ENCODE data around the gene CREB3. TPM values are rescaled to one million over a fixed set of nuclear protein-coding genes. Genes with fewer than 3 reads are reported as not detected.

The CREB3 gene
- total RNA-seq, 1 donor, result 56.1 TPM

DNA sequence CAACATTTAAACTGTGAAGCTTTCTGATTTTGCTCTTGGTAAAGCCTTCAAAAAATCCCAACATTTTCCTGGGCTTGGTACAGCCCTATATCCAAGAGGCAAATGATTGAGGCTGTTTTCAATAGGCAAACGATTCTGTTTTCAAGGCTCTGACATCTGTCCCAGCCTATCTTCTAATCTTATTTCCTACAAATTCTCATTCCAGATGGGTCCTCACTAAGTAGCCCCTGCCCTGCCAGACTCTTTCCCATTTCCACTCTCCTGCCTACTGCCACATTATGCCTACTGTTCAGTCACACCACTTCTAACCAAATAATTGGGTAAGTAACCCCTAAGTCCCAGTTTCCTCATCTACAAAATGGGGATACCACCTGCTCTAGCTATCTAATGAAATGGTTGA, 13.1 kb downstream of the CREB3 start:
- peak overlapping the region; percentile 44 for H3K4me3 ChIP-seq (ENCODE audit: low read depth, low read length)
- TF ChIP-seq, protein P1, sequence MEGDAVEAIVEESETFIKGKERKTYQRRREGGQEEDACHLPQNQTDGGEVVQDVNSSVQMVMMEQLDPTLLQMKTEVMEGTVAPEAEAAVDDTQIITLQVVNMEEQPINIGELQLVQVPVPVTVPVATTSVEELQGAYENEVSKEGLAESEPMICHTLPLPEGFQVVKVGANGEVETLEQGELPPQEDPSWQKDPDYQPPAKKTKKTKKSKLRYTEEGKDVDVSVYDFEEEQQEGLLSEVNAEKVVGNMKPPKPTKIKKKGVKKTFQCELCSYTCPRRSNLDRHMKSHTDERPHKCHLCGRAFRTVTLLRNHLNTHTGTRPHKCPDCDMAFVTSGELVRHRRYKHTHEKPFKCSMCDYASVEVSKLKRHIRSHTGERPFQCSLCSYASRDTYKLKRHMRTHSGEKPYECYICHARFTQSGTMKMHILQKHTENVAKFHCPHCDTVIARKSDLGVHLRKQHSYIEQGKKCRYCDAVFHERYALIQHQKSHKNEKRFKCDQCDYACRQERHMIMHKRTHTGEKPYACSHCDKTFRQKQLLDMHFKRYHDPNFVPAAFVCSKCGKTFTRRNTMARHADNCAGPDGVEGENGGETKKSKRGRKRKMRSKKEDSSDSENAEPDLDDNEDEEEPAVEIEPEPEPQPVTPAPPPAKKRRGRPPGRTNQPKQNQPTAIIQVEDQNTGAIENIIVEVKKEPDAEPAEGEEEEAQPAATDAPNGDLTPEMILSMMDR (IDR thresholded peaks at IDR 0.05; ENCODE audit: insufficient read depth, low read length), result no peak
- no peak for DNase-seq (ENCODE audit: low read depth)

DNA sequence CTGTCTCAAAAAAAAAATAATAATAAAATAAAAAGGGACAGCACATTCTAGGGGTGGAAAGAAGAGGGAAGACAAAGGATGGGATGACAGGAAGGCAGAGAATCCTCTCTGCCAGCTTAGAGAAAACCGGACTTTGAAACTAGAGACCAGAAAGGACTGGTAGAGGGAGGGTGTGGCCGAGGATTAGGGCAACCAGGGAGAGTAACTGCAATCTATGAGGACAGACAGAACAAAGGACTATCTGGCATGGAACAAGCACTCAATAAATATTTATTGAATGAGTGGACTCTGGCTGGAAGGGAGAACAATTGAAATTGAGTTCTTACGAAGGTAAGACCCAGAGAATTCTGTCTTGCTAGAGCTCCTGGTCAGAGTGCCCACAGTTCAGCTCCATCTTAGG, 14.1 kb downstream of the CREB3 start:
- TF ChIP-seq, protein P1 (IDR thresholded peaks at IDR 0.05; ENCODE audit: insufficient read depth, low read length), result no peak
- H3K4me3 ChIP-seq (ENCODE audit: low read depth, low read length), result peak overlapping the region; percentile 87

DNA sequence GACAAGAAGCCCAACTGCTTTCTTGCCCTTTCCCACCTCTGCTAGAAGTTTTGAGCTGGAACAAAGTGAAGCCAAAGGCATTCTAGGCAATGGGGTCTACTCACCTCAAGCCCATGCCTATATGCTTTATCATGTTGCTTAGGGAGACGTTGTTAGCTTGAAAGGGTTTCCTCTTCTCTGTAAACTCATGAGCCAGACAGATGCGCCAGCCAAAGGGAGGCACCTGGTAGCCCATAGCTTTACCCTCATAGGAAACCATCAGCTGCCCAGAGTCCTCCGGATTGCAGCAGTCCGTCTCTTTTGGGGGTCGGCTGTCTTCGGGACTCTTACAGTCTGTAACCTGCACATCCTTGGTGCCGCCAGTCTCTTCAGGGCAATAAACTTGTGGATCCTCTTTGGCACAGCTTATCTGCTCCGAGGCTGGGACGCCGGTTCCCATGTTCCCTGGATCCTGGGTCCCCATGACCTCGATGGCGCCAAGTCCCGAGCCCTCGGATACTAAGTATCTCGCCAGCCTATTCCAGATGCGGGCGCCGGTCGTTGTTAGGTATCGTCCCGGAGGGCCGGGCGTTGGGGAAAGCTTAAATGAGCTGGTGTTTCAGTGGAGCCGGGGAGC, 15.9 kb downstream of the CREB3 start:
- DNase-seq (ENCODE audit: low read depth), result peak; percentile 15
- TF ChIP-seq, protein P1 (IDR thresholded peaks at IDR 0.05; ENCODE audit: insufficient read depth, low read length), result no peak
- peak overlapping the region; percentile 87 for H3K4me3 ChIP-seq (ENCODE audit: low read depth, low read length)

More for the DNA sequence above, 14.1 kb downstream of the CREB3 start:
- DNase-seq (ENCODE audit: low read depth), result peak; percentile 42

DNA sequence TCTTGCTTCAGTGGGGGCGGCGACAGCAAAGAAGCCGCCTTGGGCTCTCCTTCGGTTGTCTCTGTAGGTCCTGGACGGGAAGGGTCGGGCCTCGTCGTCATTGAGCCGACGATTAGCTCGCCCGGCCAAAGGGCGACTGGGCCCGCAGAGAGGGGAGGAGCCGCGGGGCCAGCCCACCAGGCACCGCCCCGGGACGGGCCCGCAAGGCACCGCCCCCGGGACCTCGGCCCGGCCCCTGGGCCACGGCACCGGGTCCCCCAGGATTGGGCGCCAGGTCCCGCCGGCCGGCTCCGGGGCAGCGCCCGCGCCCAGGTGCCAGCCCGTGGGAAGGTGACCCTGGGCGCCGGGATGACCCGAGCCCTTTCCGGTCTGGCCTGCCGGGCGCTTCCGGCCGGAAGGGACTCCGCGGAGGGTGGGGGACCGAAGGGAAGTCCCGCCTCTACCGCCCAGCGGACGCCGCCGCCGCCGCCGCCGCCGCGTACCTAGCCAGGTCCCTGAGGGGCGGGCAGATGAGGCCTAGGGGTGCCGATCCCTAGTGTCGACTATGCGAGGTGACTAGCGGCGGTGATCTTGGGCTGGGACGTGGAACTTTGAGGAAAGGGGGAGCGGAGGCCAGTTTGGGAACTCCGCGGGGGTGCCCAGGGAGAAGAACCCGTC, 16.5 kb downstream of the CREB3 start, which contains the start of the genes GBA2 and RGP1:
Gene GBA2 (minus strand): TSS at position 371 of the 657 bp plus-strand sequence. CDS start 524 bp downstream, outside the sequence.
Gene RGP1 (plus strand): TSS at position 430 of the 657 bp plus-strand sequence. CDS start 469 bp downstream, outside the sequence.
- TF ChIP-seq, protein P1 (IDR thresholded peaks at IDR 0.05; ENCODE audit: insufficient read depth, low read length), result no peak
- peak within 1 kb of the TSS; percentile 87 for H3K4me3 ChIP-seq (ENCODE audit: low read depth, low read length)
- peak; percentile 50 for DNase-seq (ENCODE audit: low read depth)

DNA sequence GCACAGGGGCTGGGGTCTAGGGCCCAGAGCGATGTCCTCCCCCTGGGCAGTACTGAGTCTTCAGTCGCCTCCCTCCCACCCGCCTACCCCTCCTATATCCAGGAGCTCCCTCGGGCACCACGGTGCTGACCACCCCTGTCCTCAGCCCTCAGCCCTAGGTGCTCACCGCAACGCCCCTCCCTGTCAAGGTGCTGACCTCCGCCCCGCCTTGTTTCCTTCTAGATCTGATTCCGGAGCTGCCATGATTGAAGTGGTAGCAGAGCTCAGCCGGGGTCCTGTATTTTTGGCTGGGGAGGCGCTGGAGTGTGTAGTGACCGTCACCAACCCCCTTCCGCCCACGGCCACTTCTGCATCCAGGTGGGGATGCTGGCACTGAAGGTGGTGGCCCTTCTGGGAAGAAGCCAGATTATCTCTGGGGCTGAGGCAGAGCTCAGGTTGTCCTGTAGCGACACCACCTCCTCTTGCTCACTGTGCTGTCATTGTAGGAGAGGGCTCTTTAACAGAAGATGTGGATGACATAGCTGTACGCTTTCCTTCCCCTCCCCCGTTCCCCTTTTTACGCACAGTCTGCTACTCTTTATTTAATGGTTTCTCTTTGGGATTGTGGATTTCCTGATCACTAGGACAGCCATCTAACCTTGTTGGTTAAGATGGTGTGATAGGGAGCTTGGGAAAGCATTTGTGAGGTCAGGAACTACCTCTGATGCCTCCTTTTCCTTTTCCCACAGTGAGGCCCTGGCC, 17.2 kb downstream of the CREB3 start:
- DNase-seq (ENCODE audit: low read depth), result peak; percentile 7
- TF ChIP-seq, protein P1 (IDR thresholded peaks at IDR 0.05; ENCODE audit: insufficient read depth, low read length), result no peak

DNA sequence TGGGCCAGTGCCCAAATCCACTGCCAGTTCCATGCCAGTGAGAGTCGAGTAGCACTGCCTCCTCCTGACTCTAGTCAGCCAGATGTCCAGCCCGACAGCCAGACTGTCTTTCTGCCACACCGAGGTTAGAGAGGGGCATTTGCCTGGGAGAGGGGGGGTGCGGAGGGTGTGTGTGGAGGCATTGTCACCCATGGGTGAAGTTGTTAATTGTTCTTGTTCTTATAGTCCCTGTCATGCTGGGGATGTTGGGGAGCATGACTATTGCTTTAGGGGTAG, 17.7 kb downstream of the CREB3 start:
- H3K4me3 ChIP-seq (ENCODE audit: low read depth, low read length), result peak overlapping the region; percentile 87
- TF ChIP-seq, protein P1 (IDR thresholded peaks at IDR 0.05; ENCODE audit: insufficient read depth, low read length), result no peak
- DNase-seq (ENCODE audit: low read depth), result no peak

More for the DNA sequence above, 17.2 kb downstream of the CREB3 start:
- H3K4me3 ChIP-seq (ENCODE audit: low read depth, low read length), result peak overlapping the region; percentile 87
